DND-41 (cell line): ENCODE results near the gene EFHC2.

Source experiments
- EZH2 ChIP-seq: IDR thresholded peaks from 3 replicates; pipeline ENCODE4 v1.6.1; 2012; ENCODE audit warnings: borderline replicate concordance, low read depth, mild to moderate bottlenecking, moderate library complexity, low read length, inconsistent platforms; ENCODE audit not compliant: severe bottlenecking
- TF ChIP-seq, protein P1 (sequence below): IDR thresholded peaks from 2 replicates; pipeline ENCODE4 v1.5.1; 2012; ENCODE audit warnings: borderline replicate concordance, low read length, moderate library complexity, mild to moderate bottlenecking; ENCODE audit not compliant: poor library complexity, severe bottlenecking; ENCODE audit errors: extremely low read depth

DNA sequence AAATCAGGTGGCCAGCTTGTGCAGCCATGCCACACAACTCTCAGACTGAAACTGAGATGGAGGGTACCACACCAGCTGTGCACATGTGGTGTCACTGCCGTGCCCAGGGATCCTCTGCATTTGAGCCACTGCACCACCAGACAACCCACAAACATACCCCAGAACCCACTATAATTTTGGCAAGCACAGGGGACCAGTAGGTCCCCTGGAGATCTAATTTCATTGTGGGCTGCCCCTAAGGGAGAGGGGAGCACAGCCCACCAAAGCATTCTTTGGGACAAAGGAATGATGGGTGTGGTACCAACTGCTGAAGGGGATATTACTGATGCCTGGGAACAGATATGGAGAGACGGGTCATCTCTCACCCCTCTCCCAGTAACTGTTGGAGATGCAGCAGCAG lies 140.9 kb downstream of the EFHC2 start:
- TF ChIP-seq, protein P1, sequence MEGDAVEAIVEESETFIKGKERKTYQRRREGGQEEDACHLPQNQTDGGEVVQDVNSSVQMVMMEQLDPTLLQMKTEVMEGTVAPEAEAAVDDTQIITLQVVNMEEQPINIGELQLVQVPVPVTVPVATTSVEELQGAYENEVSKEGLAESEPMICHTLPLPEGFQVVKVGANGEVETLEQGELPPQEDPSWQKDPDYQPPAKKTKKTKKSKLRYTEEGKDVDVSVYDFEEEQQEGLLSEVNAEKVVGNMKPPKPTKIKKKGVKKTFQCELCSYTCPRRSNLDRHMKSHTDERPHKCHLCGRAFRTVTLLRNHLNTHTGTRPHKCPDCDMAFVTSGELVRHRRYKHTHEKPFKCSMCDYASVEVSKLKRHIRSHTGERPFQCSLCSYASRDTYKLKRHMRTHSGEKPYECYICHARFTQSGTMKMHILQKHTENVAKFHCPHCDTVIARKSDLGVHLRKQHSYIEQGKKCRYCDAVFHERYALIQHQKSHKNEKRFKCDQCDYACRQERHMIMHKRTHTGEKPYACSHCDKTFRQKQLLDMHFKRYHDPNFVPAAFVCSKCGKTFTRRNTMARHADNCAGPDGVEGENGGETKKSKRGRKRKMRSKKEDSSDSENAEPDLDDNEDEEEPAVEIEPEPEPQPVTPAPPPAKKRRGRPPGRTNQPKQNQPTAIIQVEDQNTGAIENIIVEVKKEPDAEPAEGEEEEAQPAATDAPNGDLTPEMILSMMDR = no peak
- no peak for TF ChIP-seq EZH2
